H1 (cell line): ENCODE results near the gene DCAF6. TPM values are rescaled to one million over a fixed set of nuclear protein-coding genes. Genes with fewer than 3 reads are reported as not detected.

Experiments used
- CTCF ChIA-PET: fragments of 300-600 bp; sonication (Branson Sonifier 250); formaldehyde crosslinking; loops from one replicate; lab custom pipeline; 2021; ENCODE audit not compliant: partially characterized antibody; lab: Charles Lee
- POLR2A ChIA-PET: fragments of 300-600 bp; sonication (Branson Sonifier 250); formaldehyde crosslinking; loops from one replicate; lab custom pipeline; 2021; ENCODE audit warnings: inconsistent platforms; ENCODE audit not compliant: partially characterized antibody; lab: Charles Lee
- DNase-seq, 2 experiments: peaks; one replicate each; pipeline versions ENCODE4 v3.0.0 to v3.0.0-alpha.2; 2010 to 2022; ENCODE audit warnings: low spot score in 2 of 2, low read depth in 1 of 2, mixed read lengths in 1 of 2
- FAIRE-seq: peaks from 2 replicates; lab custom pipeline; 2011; peaks lifted over from hg19 to GRCh38; lab: Jason Lieb, UNC
- H2AFZ ChIP-seq: 2 replicates; pipeline ENCODE4 v1.8.1; 2012; ENCODE audit warnings: low read length, inconsistent platforms
- H2AK5ac ChIP-seq: 2 replicates; pipeline ENCODE4 v1.6.1; 2013; ENCODE audit warnings: low read depth, low read length
- H2BK120ac ChIP-seq: replicated peaks from 2 replicates; pipeline ENCODE3; 2013; ENCODE audit warnings: low read depth, low read length, inconsistent platforms
- H2BK12ac ChIP-seq: 2 replicates; pipeline ENCODE4 v1.6.1; 2013; ENCODE audit warnings: low read depth, low read length
- H2BK15ac ChIP-seq: 2 replicates; pipeline ENCODE4 v1.6.1; 2013; ENCODE audit warnings: low read length
- H2BK20ac ChIP-seq: 2 replicates; pipeline ENCODE4 v1.6.1; 2013; ENCODE audit warnings: low read length
- H2BK5ac ChIP-seq: 2 replicates; pipeline ENCODE4 v1.6.1; 2013; ENCODE audit warnings: low read depth, low read length
- H3K14ac ChIP-seq: 2 replicates; pipeline ENCODE4 v1.6.1; 2013; ENCODE audit warnings: inconsistent platforms; ENCODE audit not compliant: insufficient read length
- H3K18ac ChIP-seq: 2 replicates; pipeline ENCODE4 v1.6.1; 2013; ENCODE audit warnings: low read length; ENCODE audit errors: extremely low read depth
- H3K23ac ChIP-seq: 2 replicates; pipeline ENCODE4 v1.6.1; 2013; ENCODE audit warnings: inconsistent platforms; ENCODE audit not compliant: insufficient read length
- H3K23me2 ChIP-seq: 2 replicates; pipeline ENCODE4 v1.6.1; 2013; ENCODE audit warnings: low read depth, low read length
- H3K27ac ChIP-seq: 2 replicates; pipeline ENCODE4 v1.6.1; 2011; ENCODE audit warnings: low read depth, low read length, inconsistent platforms
- H3K27me3 ChIP-seq, 4 experiments: replicated peaks in 1 of 4; 1 replicate in 1 of 4; 2 replicates in 3 of 4; pipeline versions ENCODE4 v1.6.1 to v1.8.1; 2011 to 2013; ENCODE audit warnings: low read length in 3 of 4, mild to moderate bottlenecking in 3 of 4, inconsistent platforms in 2 of 4, mixed read lengths in 2 of 4, moderate library complexity in 1 of 4; ENCODE audit not compliant: control insufficient read depth in 3 of 4, insufficient read depth in 3 of 4; ENCODE audit errors: extremely low read depth in 1 of 4
- H3K36me3 ChIP-seq, 4 experiments: 2 replicates each; pipeline versions ENCODE4 v1.6.1 to v1.8.1; 2011 to 2013; ENCODE audit warnings: mild to moderate bottlenecking in 4 of 4, low read length in 3 of 4, moderate library complexity in 2 of 4, control low read depth in 1 of 4, inconsistent platforms in 1 of 4; ENCODE audit not compliant: insufficient read depth in 4 of 4, control insufficient read depth in 2 of 4
- H3K4ac ChIP-seq: replicated peaks from 2 replicates; pipeline ENCODE3; 2013; ENCODE audit warnings: low read length, low read depth, mixed read lengths, inconsistent platforms; ENCODE audit not compliant: insufficient read length
- H3K4me1 ChIP-seq, 4 experiments: replicated peaks in 1 of 4; 1 replicate in 1 of 4; 2 replicates in 3 of 4; pipeline versions ENCODE4 v1.6.1 to v1.8.1; 2011 to 2013; ENCODE audit warnings: low read length in 3 of 4, inconsistent platforms in 2 of 4, mixed read lengths in 1 of 4; ENCODE audit not compliant: insufficient read depth in 4 of 4, control insufficient read depth in 3 of 4
- H3K4me2 ChIP-seq, 2 experiments: 2 replicates each; pipeline versions ENCODE4 v1.6.1 to v1.8.1; 2011 to 2013; ENCODE audit warnings: low read depth in 2 of 2, low read length in 2 of 2, control low read depth in 1 of 2, inconsistent platforms in 1 of 2, mild to moderate bottlenecking in 1 of 2; ENCODE audit not compliant: insufficient read depth in 1 of 2
- H3K4me3 ChIP-seq, 4 experiments: fragments of 200-600, 300-600 bp in 1 of 4; sonication (generic), shearing (Covaris generic), sonication (Bioruptor Twin) in 1 of 4; 2 replicates each; pipeline versions ENCODE4 v1.5.1 to v1.8.1; 2011 to 2016; ENCODE audit warnings: low read length in 4 of 4, low read depth in 3 of 4, control low read depth in 2 of 4, inconsistent platforms in 2 of 4, mild to moderate bottlenecking in 2 of 4, mixed read lengths in 1 of 4, moderate library complexity in 1 of 4; ENCODE audit not compliant: insufficient read depth in 2 of 4; ENCODE audit errors: extremely low read depth in 1 of 4
- H3K56ac ChIP-seq: replicated peaks from 2 replicates; pipeline ENCODE3; 2013; ENCODE audit warnings: low read depth, mild to moderate bottlenecking, mixed read lengths, low read length, inconsistent platforms; ENCODE audit not compliant: insufficient read length
- H3K79me1 ChIP-seq: 2 replicates; pipeline ENCODE4 v1.6.1; 2013; ENCODE audit warnings: low read depth, low read length, control low read depth
- H3K79me2 ChIP-seq, 2 experiments: 2 replicates each; pipeline versions ENCODE4 v1.6.1 to v1.8.1; 2012 to 2013; ENCODE audit warnings: low read length in 2 of 2, mild to moderate bottlenecking in 2 of 2, inconsistent platforms in 1 of 2; ENCODE audit not compliant: insufficient read depth in 2 of 2, control insufficient read depth in 1 of 2
- H3K9ac ChIP-seq, 4 experiments: replicated peaks in 1 of 4; 1 replicate in 1 of 4; 2 replicates in 3 of 4; pipeline versions ENCODE4 v1.6.1 to v1.8.1; 2011 to 2013; ENCODE audit warnings: low read depth in 3 of 4, low read length in 3 of 4, control low read depth in 2 of 4, mild to moderate bottlenecking in 2 of 4, moderate library complexity in 2 of 4, inconsistent platforms in 1 of 4; ENCODE audit errors: extremely low read depth in 1 of 4
- H3K9me3 ChIP-seq, 2 experiments: 2 replicates each; pipeline versions ENCODE4 v1.6.1 to v1.8.1; 2012 to 2013; ENCODE audit warnings: mild to moderate bottlenecking in 2 of 2, moderate library complexity in 2 of 2, control low read depth in 1 of 2, inconsistent platforms in 1 of 2, low read depth in 1 of 2, low read length in 1 of 2, mixed read lengths in 1 of 2; ENCODE audit not compliant: insufficient read depth in 2 of 2
- H4K20me1 ChIP-seq, 2 experiments: replicated peaks in 1 of 2; 2 replicates each; pipeline versions ENCODE3 to v1.8.1; 2011 to 2013; ENCODE audit warnings: inconsistent platforms in 2 of 2, low read length in 2 of 2, mild to moderate bottlenecking in 1 of 2; ENCODE audit not compliant: insufficient read depth in 2 of 2, control insufficient read depth in 1 of 2
- H4K5ac ChIP-seq: 2 replicates; pipeline ENCODE4 v1.6.1; 2013; ENCODE audit warnings: low read length, low read depth, mixed read lengths, inconsistent platforms; ENCODE audit not compliant: insufficient read length
- H4K8ac ChIP-seq: 2 replicates; pipeline ENCODE4 v1.8.0; 2013; ENCODE audit warnings: mild to moderate bottlenecking, moderate library complexity, low read length, inconsistent platforms; ENCODE audit not compliant: insufficient read depth; ENCODE audit errors: extremely low read depth
- H4K91ac ChIP-seq: replicated peaks from 2 replicates; pipeline ENCODE3; 2013; ENCODE audit warnings: low read length, mixed read lengths, inconsistent platforms; ENCODE audit not compliant: insufficient read length
- BACH1 ChIP-seq: IDR thresholded peaks from 2 replicates; pipeline ENCODE4 v1.6.1; 2012; ENCODE audit warnings: low read length, improper control_type of control experiment
- BCL11A ChIP-seq, 2 experiments: IDR thresholded peaks; one replicate each; pipeline ENCODE4 v1.6.1; 2011; ENCODE audit warnings: low read depth in 2 of 2, low read length in 2 of 2, mild to moderate bottlenecking in 2 of 2
- CBX8 ChIP-seq: fragments of 300-800, 300-1000 bp; sonication (generic); IDR thresholded peaks from 2 replicates; pipeline ENCODE4 v1.7.1; 2016; ENCODE audit warnings: low read depth, low read length, borderline replicate concordance
- CTBP2 ChIP-seq: IDR thresholded peaks from 2 replicates; pipeline ENCODE4 v1.7.0; 2011; ENCODE audit warnings: borderline replicate concordance, mild to moderate bottlenecking, moderate library complexity, mixed read lengths, low read length; ENCODE audit not compliant: insufficient read depth, insufficient read length
- MAFK ChIP-seq: IDR thresholded peaks from 2 replicates; pipeline ENCODE4 v1.6.1; 2012; ENCODE audit warnings: low read depth, mild to moderate bottlenecking, improper control_type of control experiment, low read length
- POLR2AphosphoS5 ChIP-seq: IDR thresholded peaks from 2 replicates; pipeline ENCODE4 v1.6.1; 2011; ENCODE audit warnings: low read depth, low read length
- SAP30 ChIP-seq: fragments of 300-600 bp; sonication (generic); IDR thresholded peaks from 2 replicates; pipeline ENCODE4 v1.7.1; 2012; ENCODE audit warnings: low read length, moderate library complexity, mild to moderate bottlenecking, inconsistent platforms; ENCODE audit not compliant: insufficient read depth, insufficient replicate concordance
- SIX5 ChIP-seq: IDR thresholded peaks from 2 replicates; pipeline ENCODE4 v1.6.1; 2011; ENCODE audit warnings: mild to moderate bottlenecking, low read depth, low read length
- TAF1 ChIP-seq: IDR thresholded peaks from 2 replicates; pipeline ENCODE4 v1.6.1; 2011; ENCODE audit warnings: mild to moderate bottlenecking, low read depth, low read length
- TAF7 ChIP-seq: optimal IDR thresholded peaks from 2 replicates; pipeline ENCODE3; 2011; ENCODE audit warnings: low read depth, mild to moderate bottlenecking, inconsistent platforms, low read length, moderate library complexity, borderline replicate concordance
- TBP ChIP-seq: IDR thresholded peaks from 2 replicates; pipeline ENCODE4 v1.6.1; 2011; ENCODE audit warnings: low read depth, low read length, improper control_type of control experiment
- TCF12 ChIP-seq: IDR thresholded peaks from 2 replicates; pipeline ENCODE4 v1.6.1; 2011; ENCODE audit warnings: low read depth, mild to moderate bottlenecking, low read length
- polyA plus RNA-seq, 7 experiments: library from polyadenylated mRNA; depleted of rRNA in 3 of 7; stranded (reverse) in 5 of 7; unstranded in 2 of 7; fragments of >200 nt in 5 of 7; fragments of 200-250 nt in 2 of 7; gene quantifications; 1 replicate in 5 of 7; 2 replicates in 1 of 7; 4 replicates in 1 of 7; pipeline versions ENCODE4 v1.2.1 to v1.2.3, GENCODE V29; 2011 to 2013; ENCODE audit warnings: missing spikeins in 2 of 7, mixed read lengths in 2 of 7
- total RNA-seq: library from RNA; stranded (reverse); fragmentation: NEBNext Ultra II Directional; extraction: Animal tissue kit (Norgen Biotek cat#: 25700); gene quantifications from 2 replicates; pipeline ENCODE4 v1.2.1, GENCODE V29; 2021
- TF ChIP-seq, protein P1 (sequence below), 3 experiments: IDR thresholded peaks; 1 replicate in 2 of 3; 2 replicates in 1 of 3; pipeline versions ENCODE4 v1.5.1 to v1.6.1; 2011; ENCODE audit warnings: low read length in 3 of 3, mild to moderate bottlenecking in 3 of 3, inconsistent platforms in 2 of 3, low read depth in 1 of 3, moderate library complexity in 1 of 3; ENCODE audit not compliant: insufficient read depth in 1 of 3; ENCODE audit errors: control extremely low read depth in 1 of 3

The DCAF6 gene
- total and polyA plus RNA-seq, 2 of the 8 experiments (the other 6 are each of a cell fraction or from before 2014, with no cell fraction given): 12.3 to 17.4 TPM

DNA sequence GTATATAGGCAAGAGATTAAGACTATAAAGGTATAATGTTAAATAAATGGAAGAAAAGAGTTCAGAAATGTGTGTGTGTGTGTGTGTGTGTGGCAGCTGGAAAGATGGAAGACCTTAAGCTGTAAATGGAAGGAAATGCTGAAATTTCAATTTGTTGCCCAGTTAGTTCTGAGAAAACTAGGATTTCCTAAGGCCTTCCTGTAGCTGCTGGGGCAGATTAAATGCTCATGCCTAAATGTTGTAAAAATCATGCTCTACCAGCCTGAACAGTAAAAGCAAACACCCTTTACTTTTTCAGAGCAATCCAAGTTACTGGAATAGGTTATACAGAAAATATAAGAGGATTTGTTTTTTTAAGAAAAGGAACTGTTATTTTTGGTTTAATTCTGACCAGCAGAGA is 30.8 kb upstream of the DCAF6 start:
- Histone ChIP-seq H2BK15ac (no peak overlapping the region), H3K23ac (no peak overlapping the region), H3K56ac (peak overlapping the region; percentile 74), H2BK5ac (no peak overlapping the region), H3K4ac (no peak overlapping the region), H4K91ac (no peak overlapping the region), H2AK5ac (no peak overlapping the region), H3K79me1 (no peaks in the 10 kb centered on the region), H3K36me3 (no peaks in the 10 kb centered on the region; a peak in 1 of 8 replicates), H3K79me2 (no peaks in the 10 kb centered on the region), H3K23me2 (no peaks in the 10 kb centered on the region), H3K27ac (no peak overlapping the region), H4K8ac (no peak overlapping the region), H2BK12ac (no peak overlapping the region), H4K5ac (no peak overlapping the region), H4K20me1 (no peaks in the 10 kb centered on the region), H3K4me1 (peaks cover 0 to 6% (median 3%) of the 10 kb centered on the region in 4 experiments; a peak in 4 of 7 replicates), H3K4me2 (no peak overlapping the region), H3K14ac (no peak overlapping the region), H3K9me3 (peaks cover 13 to 17% of the 10 kb centered on the region in 2 experiments), H3K9ac (no peak overlapping the region), H3K4me3 (no peak overlapping the region), H3K27me3 (no peaks in the 10 kb centered on the region), H2BK120ac (no peak overlapping the region), H2AFZ (peak overlapping the region; percentile 55; the same call in 1 of the 2 replicates), H3K18ac (no peak overlapping the region), H2BK20ac (0 out of 2 replicates have a peak overlapping the region, but pooled peaks have one; percentile 6)
- CTCF ChIA-PET: interaction anchor here (1.0 to 1.6 kb wide), 3 partner anchors 21 to 202 kb away, joined by 3 to 8 read pairs (median 4); no protein-coding TSS in a partner anchor
- no peak for DNase-seq
- no peak for FAIRE-seq
- POLR2A ChIA-PET: interaction anchor here (0.6 to 2.0 kb wide), 6 partner anchors 9 to 175 kb away, joined by 3 to 7 read pairs (median 3); partner anchors contain the start of genes ADCY10, DCAF6 and MPC2
- TF ChIP-seq SAP30 (no peak), SIX5 (no peak), CTBP2 (no peak), POLR2AphosphoS5 (no peak), TAF1 (no peak), TCF12 (no peak), BACH1 (no peak), MAFK (no peak), TAF7 (no peak), CBX8 (no peak), BCL11A (IDR thresholded peaks at IDR 0.05; ENCODE audit: low read depth in 2 of 2, low read length in 2 of 2) (no peak), TBP (no peak)
- TF ChIP-seq, protein P1, sequence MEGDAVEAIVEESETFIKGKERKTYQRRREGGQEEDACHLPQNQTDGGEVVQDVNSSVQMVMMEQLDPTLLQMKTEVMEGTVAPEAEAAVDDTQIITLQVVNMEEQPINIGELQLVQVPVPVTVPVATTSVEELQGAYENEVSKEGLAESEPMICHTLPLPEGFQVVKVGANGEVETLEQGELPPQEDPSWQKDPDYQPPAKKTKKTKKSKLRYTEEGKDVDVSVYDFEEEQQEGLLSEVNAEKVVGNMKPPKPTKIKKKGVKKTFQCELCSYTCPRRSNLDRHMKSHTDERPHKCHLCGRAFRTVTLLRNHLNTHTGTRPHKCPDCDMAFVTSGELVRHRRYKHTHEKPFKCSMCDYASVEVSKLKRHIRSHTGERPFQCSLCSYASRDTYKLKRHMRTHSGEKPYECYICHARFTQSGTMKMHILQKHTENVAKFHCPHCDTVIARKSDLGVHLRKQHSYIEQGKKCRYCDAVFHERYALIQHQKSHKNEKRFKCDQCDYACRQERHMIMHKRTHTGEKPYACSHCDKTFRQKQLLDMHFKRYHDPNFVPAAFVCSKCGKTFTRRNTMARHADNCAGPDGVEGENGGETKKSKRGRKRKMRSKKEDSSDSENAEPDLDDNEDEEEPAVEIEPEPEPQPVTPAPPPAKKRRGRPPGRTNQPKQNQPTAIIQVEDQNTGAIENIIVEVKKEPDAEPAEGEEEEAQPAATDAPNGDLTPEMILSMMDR (IDR thresholded peaks at IDR 0.05; ENCODE audit: control extremely low read depth in 1 of 3, insufficient read depth in 1 of 3, low read depth in 1 of 3, low read length in 3 of 3): no peak
